Measurements from ENCODE around the gene COG7.
"Not testable (repeated sequence)": the region's sequence is repeated elsewhere in the genome, so short reads cannot be mapped to it uniquely, and the experiment has no call there.

The COG7 gene

DNA sequence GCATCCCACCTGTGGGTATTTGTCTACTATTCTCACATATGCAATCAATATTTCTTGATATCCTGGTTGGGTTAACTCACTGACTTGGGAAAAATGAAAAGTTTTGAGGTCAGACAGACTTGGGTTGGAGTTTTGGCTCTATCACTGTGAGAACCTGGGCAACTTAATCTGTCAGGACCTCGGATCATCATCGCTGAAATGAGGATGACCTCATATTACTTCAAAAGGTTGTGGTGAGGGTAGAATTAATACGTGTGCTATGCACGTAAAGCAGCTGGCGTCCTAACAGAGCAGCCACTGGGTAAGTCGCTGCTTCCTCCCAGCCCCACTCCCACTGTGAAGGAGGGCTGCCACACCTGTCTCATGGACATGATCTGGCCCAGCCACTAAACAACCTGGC is 57.3 kb downstream of the COG7 start:
- H3K27ac Mint-ChIP-seq, result no peak overlapping the region
- TF ChIP-seq, protein P1, sequence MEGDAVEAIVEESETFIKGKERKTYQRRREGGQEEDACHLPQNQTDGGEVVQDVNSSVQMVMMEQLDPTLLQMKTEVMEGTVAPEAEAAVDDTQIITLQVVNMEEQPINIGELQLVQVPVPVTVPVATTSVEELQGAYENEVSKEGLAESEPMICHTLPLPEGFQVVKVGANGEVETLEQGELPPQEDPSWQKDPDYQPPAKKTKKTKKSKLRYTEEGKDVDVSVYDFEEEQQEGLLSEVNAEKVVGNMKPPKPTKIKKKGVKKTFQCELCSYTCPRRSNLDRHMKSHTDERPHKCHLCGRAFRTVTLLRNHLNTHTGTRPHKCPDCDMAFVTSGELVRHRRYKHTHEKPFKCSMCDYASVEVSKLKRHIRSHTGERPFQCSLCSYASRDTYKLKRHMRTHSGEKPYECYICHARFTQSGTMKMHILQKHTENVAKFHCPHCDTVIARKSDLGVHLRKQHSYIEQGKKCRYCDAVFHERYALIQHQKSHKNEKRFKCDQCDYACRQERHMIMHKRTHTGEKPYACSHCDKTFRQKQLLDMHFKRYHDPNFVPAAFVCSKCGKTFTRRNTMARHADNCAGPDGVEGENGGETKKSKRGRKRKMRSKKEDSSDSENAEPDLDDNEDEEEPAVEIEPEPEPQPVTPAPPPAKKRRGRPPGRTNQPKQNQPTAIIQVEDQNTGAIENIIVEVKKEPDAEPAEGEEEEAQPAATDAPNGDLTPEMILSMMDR (IDR thresholded peaks at IDR 0.05; ENCODE audit: unreplicated experiment in 3 of 3), result no peak
- H3K4me1 Mint-ChIP-seq, result peaks cover 26% of the 10 kb centered on the region
- H3K9me3 Mint-ChIP-seq, result no peaks in the 10 kb centered on the region
- no peak overlapping the region for H3K4me3 Mint-ChIP-seq
- no peaks in the 10 kb centered on the region for H3K27me3 Mint-ChIP-seq (ENCODE audit: low read depth)
- peaks cover 77% of the 10 kb centered on the region for H3K36me3 Mint-ChIP-seq (ENCODE audit: low read depth)

DNA sequence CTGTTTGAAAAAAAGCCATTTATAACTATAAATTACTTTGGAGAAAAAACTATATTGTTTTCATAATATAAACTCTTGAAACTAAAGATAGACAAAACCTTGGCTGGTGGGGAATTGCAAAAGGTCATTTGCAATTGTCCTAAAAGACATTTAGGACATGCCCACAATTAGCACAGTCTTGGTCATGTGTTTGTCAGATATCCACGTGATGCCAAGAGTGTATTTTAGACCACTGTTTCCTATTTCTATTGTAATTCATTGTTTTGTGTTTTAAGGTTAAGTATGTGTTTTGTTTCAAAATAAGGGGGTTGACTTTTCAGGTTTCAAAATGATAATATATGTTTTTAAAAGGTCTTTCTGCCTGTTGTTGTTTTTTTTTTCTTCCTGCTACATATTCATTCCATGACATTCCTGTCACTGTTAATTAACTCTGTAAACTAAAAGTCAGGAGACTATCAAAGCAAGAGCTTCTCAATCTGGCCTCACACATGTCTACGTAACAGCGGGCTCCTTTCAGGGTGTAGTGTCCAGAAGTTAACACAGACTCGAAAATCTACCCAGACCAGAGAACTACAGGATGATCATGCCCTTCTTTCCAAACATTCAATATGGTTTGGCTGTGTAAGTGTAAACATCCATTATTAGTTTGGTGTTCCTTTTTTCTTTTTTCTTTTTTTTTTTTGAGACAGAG is 58.7 kb downstream of the COG7 start:
- H3K36me3 Mint-ChIP-seq (ENCODE audit: low read depth), result peaks cover 69% of the 10 kb centered on the region
- H3K4me1 Mint-ChIP-seq, result peaks cover 11% of the 10 kb centered on the region
- TF ChIP-seq, protein P1 (IDR thresholded peaks at IDR 0.05; ENCODE audit: unreplicated experiment in 3 of 3), result no peak

DNA sequence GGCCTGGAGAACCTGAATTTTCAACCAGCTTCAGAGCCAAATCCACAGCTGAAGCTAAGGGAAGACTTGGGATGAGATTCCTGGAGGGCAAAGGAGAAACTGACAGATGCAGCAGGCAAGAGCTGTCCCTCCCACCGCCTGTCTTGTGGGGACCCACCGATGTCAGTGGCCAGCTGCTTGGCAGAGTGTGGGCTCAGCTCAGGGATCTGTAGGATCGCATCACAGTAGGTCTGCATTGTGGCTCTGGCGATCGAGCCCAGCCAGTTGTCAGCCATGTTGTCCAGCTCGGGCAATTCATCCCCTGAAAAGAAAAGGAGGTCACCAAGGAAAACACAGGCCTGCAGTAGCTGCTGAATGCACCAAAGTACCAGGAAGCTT is 60.8 kb downstream of the COG7 start:
- no peaks in the 10 kb centered on the region for H3K4me1 Mint-ChIP-seq
- H3K36me3 Mint-ChIP-seq (ENCODE audit: low read depth), result peaks cover 60% of the 10 kb centered on the region
- no peak overlapping the region for H3K27ac Mint-ChIP-seq
- H3K9me3 Mint-ChIP-seq, result no peaks in the 10 kb centered on the region
- TF ChIP-seq, protein P1 (IDR thresholded peaks at IDR 0.05; ENCODE audit: unreplicated experiment in 3 of 3), result no peak
- H3K27me3 Mint-ChIP-seq (ENCODE audit: low read depth), result no peaks in the 10 kb centered on the region
- no peak overlapping the region for H3K4me3 Mint-ChIP-seq

More for the DNA sequence above, 58.7 kb downstream of the COG7 start:
- Mint-ChIP-seq H3K27ac (no peak overlapping the region), H3K27me3 (ENCODE audit: low read depth) (no peaks in the 10 kb centered on the region), H3K9me3 (no peaks in the 10 kb centered on the region), H3K4me3 (no peak overlapping the region)

DNA sequence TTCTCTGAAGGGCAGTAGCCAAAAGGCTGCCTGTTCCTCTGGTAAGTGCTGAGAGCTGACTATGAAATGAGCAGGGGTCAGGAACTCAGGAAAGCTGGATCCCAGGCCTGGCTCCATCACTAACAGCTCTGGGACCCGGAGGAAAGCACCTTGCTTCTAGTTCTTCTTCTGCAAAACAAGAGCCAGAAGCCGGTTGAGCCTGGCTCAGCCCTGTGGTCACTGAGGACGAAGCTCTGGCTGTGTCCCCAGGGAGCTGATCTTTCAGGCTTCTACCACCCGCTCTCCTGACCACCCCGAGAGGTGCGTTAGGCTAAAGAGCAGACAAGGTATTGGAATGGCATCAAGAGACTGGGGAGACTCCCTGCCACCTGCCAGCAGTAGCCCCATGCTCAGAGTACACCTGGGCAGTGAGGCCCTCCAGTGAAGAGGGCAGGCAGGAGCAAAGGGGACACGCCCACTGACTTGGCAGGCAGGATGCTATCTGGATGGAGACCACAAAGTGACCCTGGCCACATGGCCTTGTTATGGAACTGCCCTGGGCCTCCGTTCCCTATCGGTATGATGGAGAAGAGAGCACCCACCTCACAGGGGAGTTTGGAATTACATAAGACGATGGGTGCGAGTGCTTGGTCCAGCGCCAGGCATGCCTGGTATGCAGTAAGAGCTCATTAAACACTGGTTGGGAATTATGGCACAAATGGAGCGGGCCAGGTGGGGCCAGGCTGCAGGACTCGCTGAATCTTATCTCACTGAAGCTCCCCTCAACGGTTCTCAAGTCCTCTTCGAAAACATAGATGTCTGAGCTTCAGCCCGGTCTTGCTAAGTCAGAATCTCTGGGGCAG is 61.4 kb downstream of the COG7 start:
- TF ChIP-seq, protein P1 (IDR thresholded peaks at IDR 0.05; ENCODE audit: unreplicated experiment in 3 of 3), result no peak
- Mint-ChIP-seq H3K4me3 (no peak overlapping the region), H3K4me1 (no peaks in the 10 kb centered on the region), H3K36me3 (ENCODE audit: low read depth) (peaks cover 57% of the 10 kb centered on the region), H3K27ac (no peak overlapping the region), H3K27me3 (ENCODE audit: low read depth) (no peaks in the 10 kb centered on the region), H3K9me3 (no peaks in the 10 kb centered on the region)

DNA sequence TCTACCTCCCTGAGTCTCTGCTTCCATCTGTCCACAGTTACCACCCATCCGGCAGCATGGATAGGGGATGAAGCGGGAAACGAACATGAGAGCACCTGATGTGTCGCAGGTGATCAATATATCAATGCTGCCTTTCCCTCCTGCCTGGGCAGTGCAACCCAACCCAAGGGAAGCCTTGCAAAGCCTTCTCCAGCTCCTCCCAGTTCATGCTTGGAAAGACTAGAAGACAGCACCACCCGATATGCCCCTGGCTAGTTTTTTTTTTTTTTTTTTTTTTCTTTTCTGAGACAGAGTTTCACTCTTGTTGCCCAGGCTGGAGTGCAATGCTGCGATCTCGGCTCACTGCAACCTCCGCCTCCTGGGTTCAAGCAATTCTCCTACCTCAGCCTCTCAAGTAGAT is 63.1 kb downstream of the COG7 start:
- peaks cover 48% of the 10 kb centered on the region for H3K36me3 Mint-ChIP-seq (ENCODE audit: low read depth)
- H3K27me3 Mint-ChIP-seq (ENCODE audit: low read depth); H3K4me1 Mint-ChIP-seq; H3K9me3 Mint-ChIP-seq; H3K4me3 Mint-ChIP-seq; H3K27ac Mint-ChIP-seq: not testable (repeated sequence)

DNA sequence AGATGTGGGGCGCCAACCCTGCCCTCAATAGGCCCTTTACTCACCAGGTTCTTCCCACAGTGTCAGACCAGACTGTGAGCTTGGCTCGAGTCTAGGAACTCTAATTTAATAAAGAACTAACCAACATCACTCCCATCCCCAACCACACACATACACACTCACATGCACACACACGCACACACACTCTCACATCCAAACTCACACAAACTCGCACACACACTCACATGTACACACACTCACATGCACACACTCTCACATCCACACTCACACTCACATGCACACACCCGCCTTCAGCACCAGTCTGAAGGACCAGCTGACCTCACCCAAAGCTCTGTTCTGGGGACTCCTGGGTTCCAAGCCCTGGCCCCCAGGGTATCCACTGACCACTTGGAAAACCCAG is 63.8 kb downstream of the COG7 start:
- Mint-ChIP-seq H3K27me3 (ENCODE audit: low read depth) (no peaks in the 10 kb centered on the region), H3K9me3 (no peaks in the 10 kb centered on the region), H3K36me3 (ENCODE audit: low read depth) (peaks cover 44% of the 10 kb centered on the region), H3K4me3 (no peak overlapping the region), H3K27ac (no peak overlapping the region), H3K4me1 (no peaks in the 10 kb centered on the region)
- TF ChIP-seq, protein P1 (IDR thresholded peaks at IDR 0.05; ENCODE audit: unreplicated experiment in 3 of 3), result no peak
